ENCODE data around the gene OCRL.

DNA sequence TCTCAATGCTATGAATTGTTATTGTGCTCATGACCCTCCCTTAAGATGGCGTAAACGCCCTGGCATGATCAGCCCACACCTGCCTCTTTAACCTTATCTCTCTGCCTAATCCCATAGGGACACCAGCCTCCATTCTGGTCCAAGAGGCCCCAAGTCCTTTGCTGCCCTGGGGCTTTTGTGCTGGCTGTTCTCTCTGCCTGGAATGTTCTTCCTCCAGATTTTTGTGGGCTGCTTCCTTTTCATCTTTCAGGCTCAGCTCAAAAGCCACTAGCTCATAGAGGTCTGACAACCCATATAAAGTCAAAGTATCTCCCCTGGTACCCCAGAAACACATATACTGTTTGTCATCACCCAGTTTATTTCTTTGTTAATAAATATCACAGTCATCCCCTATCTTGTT is 72.3 kb downstream of the OCRL start:
- TF ChIP-seq, protein P1, sequence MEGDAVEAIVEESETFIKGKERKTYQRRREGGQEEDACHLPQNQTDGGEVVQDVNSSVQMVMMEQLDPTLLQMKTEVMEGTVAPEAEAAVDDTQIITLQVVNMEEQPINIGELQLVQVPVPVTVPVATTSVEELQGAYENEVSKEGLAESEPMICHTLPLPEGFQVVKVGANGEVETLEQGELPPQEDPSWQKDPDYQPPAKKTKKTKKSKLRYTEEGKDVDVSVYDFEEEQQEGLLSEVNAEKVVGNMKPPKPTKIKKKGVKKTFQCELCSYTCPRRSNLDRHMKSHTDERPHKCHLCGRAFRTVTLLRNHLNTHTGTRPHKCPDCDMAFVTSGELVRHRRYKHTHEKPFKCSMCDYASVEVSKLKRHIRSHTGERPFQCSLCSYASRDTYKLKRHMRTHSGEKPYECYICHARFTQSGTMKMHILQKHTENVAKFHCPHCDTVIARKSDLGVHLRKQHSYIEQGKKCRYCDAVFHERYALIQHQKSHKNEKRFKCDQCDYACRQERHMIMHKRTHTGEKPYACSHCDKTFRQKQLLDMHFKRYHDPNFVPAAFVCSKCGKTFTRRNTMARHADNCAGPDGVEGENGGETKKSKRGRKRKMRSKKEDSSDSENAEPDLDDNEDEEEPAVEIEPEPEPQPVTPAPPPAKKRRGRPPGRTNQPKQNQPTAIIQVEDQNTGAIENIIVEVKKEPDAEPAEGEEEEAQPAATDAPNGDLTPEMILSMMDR (conservative IDR thresholded peaks at IDR 0.05; ENCODE audit: low read length), result no peak
- TF ChIP-seq EZH2phosphoT487 (IDR thresholded peaks at IDR 0.05; ENCODE audit: borderline replicate concordance), result no peak

All from Loucy (cell line).